Measurements from ENCODE around the gene VPS36. TPM values are rescaled to one million over a fixed set of nuclear protein-coding genes. Genes with fewer than 3 reads are reported as not detected.

Gene VPS36
- total and polyA plus RNA-seq, 9 of the 15 experiments (the other 6 are each of a cell fraction or from before 2014, with no cell fraction given) = 8.4 to 30.6 (median 23.7) TPM

GRCh38 chr13:52366291-52366690, 84.1 kb downstream of the VPS36 start:
- in situ Hi-C loops (cut with MboI) (no loop called here), intact Hi-C loops (cut with micrococcal nuclease) (no loop called here)
- ChIA-PET CTCF (ENCODE audit: low intra/inter-chr PET ratio) (no interaction called here), POLR2A (no interaction called here)
- Histone ChIP-seq H3K9me1 (ENCODE audit: control insufficient read depth, insufficient read depth, low read length) (no peaks in the 10 kb centered on the region), H3K4me2 (ENCODE audit: insufficient read depth, low read length) (no peak overlapping the region), H3K27me3 (ENCODE audit: control insufficient read depth in 2 of 2, insufficient read depth in 2 of 2, low read length in 2 of 2) (peaks cover 0 to 5% of the 10 kb centered on the region in 2 experiments; a peak in 2 of 5 replicates), H3K9me3 (replicated peaks; ENCODE audit: control insufficient read depth, insufficient read depth, low read depth, low read length) (no peaks in the 10 kb centered on the region), H3K36me3 (ENCODE audit: control insufficient read depth, insufficient read depth, low read length) (no peaks in the 10 kb centered on the region), H3K9ac (ENCODE audit: insufficient read depth in 1 of 2, low read depth in 2 of 2, low read length in 2 of 2) (no peak overlapping the region), H3K4me3 (no peak overlapping the region), H3K79me2 (ENCODE audit: control insufficient read depth, insufficient read depth, low read length) (no peaks in the 10 kb centered on the region), H2AFZ (ENCODE audit: low read depth, low read length) (no peak overlapping the region), H3K4me1 (replicated peaks in 1 of 2; ENCODE audit: control insufficient read depth in 2 of 2, insufficient read depth in 2 of 2, low read length in 2 of 2) (no peaks in the 10 kb centered on the region), H4K20me1 (replicated peaks; ENCODE audit: control insufficient read depth, insufficient read depth, low read length) (no peaks in the 10 kb centered on the region), H3K27ac (ENCODE audit: extremely low read depth, low read depth, low read length) (no peak overlapping the region)
- FAIRE-seq (no peak), DNase-seq (ENCODE audit: extremely low read depth in 1 of 4, low spot score in 3 of 4) (no peak), ATAC-seq (no peak)
- no peak for TF ChIP-seq ZNF589 (CRISPR knock-in tag; IDR thresholded peaks at IDR 0.05; ENCODE audit: low read depth)
- TF ChIP-seq ZNF436 (CRISPR knock-in tag; IDR thresholded peaks at IDR 0.05) = no peak
- no peak for TF ChIP-seq SOX6 (IDR thresholded peaks at IDR 0.05)
- no peak for TF ChIP-seq PRPF4 (IDR thresholded peaks at IDR 0.05; ENCODE audit: insufficient read depth, low read depth, low read length, poor library complexity, severe bottlenecking)
- no peak for TF ChIP-seq ZNF175 (CRISPR knock-in tag; IDR thresholded peaks at IDR 0.05; ENCODE audit: low read depth)
- TF ChIP-seq SETDB1 (IDR thresholded peaks at IDR 0.05; ENCODE audit: low read length) = no peak
- no peak for TF ChIP-seq E2F8 (IDR thresholded peaks at IDR 0.05; ENCODE audit: low read depth, partially characterized antibody)
- no TSS peak for BruUV-seq (replicated peaks)
- 10% methylated on average over 4 of the region's 4 CpGs for WGBS (ENCODE audit: insufficient coverage, low coverage, missing lambda C conversion rate)

Small RNAs within 50 kb of the gene (small RNA-seq; reads per million reads assigned to genes)
- not detected for gene RNY4P24

Other genes with a start within 250 kb of the VPS36 start
- 0.05 and 0.12 TPM in 2 replicates for gene THSD1, start 44.5 kb downstream of the VPS36 start, total RNA-seq (2014; rRNA removed)
- gene THSD1, start 44.5 kb downstream of the VPS36 start, total RNA-seq (2014; rRNA removed; fragmentation: Illumina TruSeq; extraction: Trizol) = 0.06 TPM in 1 of 2 replicates, not detected in the other
- 0.11 TPM in 2 replicates for gene THSD1, start 44.5 kb downstream of the VPS36 start, total RNA-seq (2015; rRNA removed; fragmentation: Illumina TruSeq; extraction: Trizol)
- 0.09 TPM in 2 replicates for gene THSD1, start 44.5 kb downstream of the VPS36 start, total RNA-seq (2021)
- gene THSD1, start 44.5 kb downstream of the VPS36 start, polyA plus RNA-seq (2011; rRNA removed) = 0.04 and 0.24 TPM in 2 replicates
- 0.03 and 0.04 TPM in 2 replicates for gene THSD1, start 44.5 kb downstream of the VPS36 start, polyA plus RNA-seq (2014; fragmentation: Illumina TruSeq; extraction: Trizol)
- under 1 TPM in 1 of 2 experiments, not detected in 1; 0.01 TPM for gene THSD1, start 44.5 kb downstream of the VPS36 start, polyA plus RNA-seq (2014; fragmentation: Nextera tagmentation; extraction: Ambion mirVana)
- gene THSD1, start 44.5 kb downstream of the VPS36 start, polyA plus RNA-seq (2014; rRNA removed) = 0.03 and 0.35 TPM in 2 replicates
- 31.3 and 34.8 TPM in 2 replicates for gene CKAP2, start 4.8 kb upstream of the VPS36 start, total RNA-seq (2014; rRNA removed)
- 45.5 and 54.6 TPM in 2 replicates for gene CKAP2, start 4.8 kb upstream of the VPS36 start, total RNA-seq (2014; rRNA removed; fragmentation: Illumina TruSeq; extraction: Trizol)
- 47.7 and 55.1 TPM in 2 replicates for gene CKAP2, start 4.8 kb upstream of the VPS36 start, total RNA-seq (2015; rRNA removed; fragmentation: Illumina TruSeq; extraction: Trizol)
- 41.4 and 45.1 TPM in 2 replicates for gene CKAP2, start 4.8 kb upstream of the VPS36 start, total RNA-seq (2021)
- 17.9 and 24.2 TPM in 2 replicates for gene CKAP2, start 4.8 kb upstream of the VPS36 start, polyA plus RNA-seq (2011; rRNA removed)
- gene CKAP2, start 4.8 kb upstream of the VPS36 start, polyA plus RNA-seq (2014; fragmentation: Illumina TruSeq; extraction: Trizol) = 53.5 and 63.5 TPM in 2 replicates
- gene CKAP2, start 4.8 kb upstream of the VPS36 start, polyA plus RNA-seq (2014; fragmentation: Nextera tagmentation; extraction: Ambion mirVana) = 10 to 100 TPM; 21.9 to 26.8 TPM
- 24.8 and 31.5 TPM in 2 replicates for gene CKAP2, start 4.8 kb upstream of the VPS36 start, polyA plus RNA-seq (2014; rRNA removed)
- 3.7 and 4.1 TPM in 2 replicates for gene HNRNPA1L2, start 191.8 kb upstream of the VPS36 start, total RNA-seq (2014; rRNA removed)
- 6.8 and 8.5 TPM in 2 replicates for gene HNRNPA1L2, start 191.8 kb upstream of the VPS36 start, total RNA-seq (2014; rRNA removed; fragmentation: Illumina TruSeq; extraction: Trizol)
- gene HNRNPA1L2, start 191.8 kb upstream of the VPS36 start, total RNA-seq (2015; rRNA removed; fragmentation: Illumina TruSeq; extraction: Trizol) = 4.7 and 5.7 TPM in 2 replicates
- 5.3 and 5.5 TPM in 2 replicates for gene HNRNPA1L2, start 191.8 kb upstream of the VPS36 start, total RNA-seq (2021)
- gene HNRNPA1L2, start 191.8 kb upstream of the VPS36 start, polyA plus RNA-seq (2011; rRNA removed) = 5.0 and 7.6 TPM in 2 replicates
- gene HNRNPA1L2, start 191.8 kb upstream of the VPS36 start, polyA plus RNA-seq (2014; fragmentation: Illumina TruSeq; extraction: Trizol) = 9.0 and 10.1 TPM in 2 replicates
- gene HNRNPA1L2, start 191.8 kb upstream of the VPS36 start, polyA plus RNA-seq (2014; fragmentation: Nextera tagmentation; extraction: Ambion mirVana) = 1 to 10 TPM; 4.6 to 9.2 TPM
- 10.6 and 10.8 TPM in 2 replicates for gene HNRNPA1L2, start 191.8 kb upstream of the VPS36 start, polyA plus RNA-seq (2014; rRNA removed)
- gene SUGT1, start 202.2 kb upstream of the VPS36 start, total RNA-seq (2014; rRNA removed) = 38.1 and 42.7 TPM in 2 replicates
- 67.1 and 67.6 TPM in 2 replicates for gene SUGT1, start 202.2 kb upstream of the VPS36 start, total RNA-seq (2014; rRNA removed; fragmentation: Illumina TruSeq; extraction: Trizol)
- 47.1 and 53.8 TPM in 2 replicates for gene SUGT1, start 202.2 kb upstream of the VPS36 start, total RNA-seq (2015; rRNA removed; fragmentation: Illumina TruSeq; extraction: Trizol)
- gene SUGT1, start 202.2 kb upstream of the VPS36 start, total RNA-seq (2021) = 44.8 and 51.4 TPM in 2 replicates
- gene SUGT1, start 202.2 kb upstream of the VPS36 start, polyA plus RNA-seq (2011; rRNA removed) = 29.2 and 44.7 TPM in 2 replicates
- 57.1 and 59.1 TPM in 2 replicates for gene SUGT1, start 202.2 kb upstream of the VPS36 start, polyA plus RNA-seq (2014; fragmentation: Illumina TruSeq; extraction: Trizol)
- 10 to 100 TPM; 59.0 to 60.4 TPM for gene SUGT1, start 202.2 kb upstream of the VPS36 start, polyA plus RNA-seq (2014; fragmentation: Nextera tagmentation; extraction: Ambion mirVana)
- gene SUGT1, start 202.2 kb upstream of the VPS36 start, polyA plus RNA-seq (2014; rRNA removed) = 50.6 and 55.7 TPM in 2 replicates